OCI-LY7 (cell line): ENCODE data around the gene TMEM169. TPM values are rescaled to one million over a fixed set of nuclear protein-coding genes. Genes with fewer than 3 reads are reported as not detected.

Source experiments
- BruUV-seq: library from RNA; stranded (reverse); fragments of 400-500 nt; replicated peaks from 2 replicates; lab custom pipeline; 2021; lab: Mats Ljungman, UMichigan
- CTCF ChIA-PET: fragments of 300-600 bp; sonication (Branson Sonifier 250); formaldehyde crosslinking; loops from one replicate; lab custom pipeline; 2022; ENCODE audit warnings: antibody characterized with exemption; ENCODE audit not compliant: unreplicated experiment; lab: Charles Lee
- POLR2A ChIA-PET: fragments of 300-600 bp; sonication (Branson Sonifier 250); formaldehyde crosslinking; loops from one replicate; lab custom pipeline; 2022; ENCODE audit warnings: antibody characterized with exemption; lab: Charles Lee
- DNase-seq: peaks from one replicate; pipeline ENCODE4 v3.0.0-alpha.2; 2015; ENCODE audit warnings: low spot score
- H2AFZ ChIP-seq: fragments of 200-600 bp; sonication (generic), shearing (Covaris generic); 2 replicates; pipeline ENCODE4 v1.6.1; 2014; ENCODE audit warnings: mild to moderate bottlenecking, antibody characterized with exemption, low read length, moderate library complexity
- H3K27ac ChIP-seq: fragments of 200-600 bp; sonication (generic); 2 replicates; pipeline ENCODE4 v1.5.1; 2014; ENCODE audit warnings: mixed run types, low read depth, mild to moderate bottlenecking, moderate library complexity, low read length, inconsistent platforms; ENCODE audit not compliant: poor library complexity, severe bottlenecking
- H3K36me3 ChIP-seq: fragments of 200-600 bp; sonication (generic); 2 replicates; pipeline ENCODE4 v1.6.1; 2014; ENCODE audit warnings: mild to moderate bottlenecking, antibody characterized with exemption, low read length, moderate library complexity, mixed read lengths; ENCODE audit not compliant: insufficient read depth
- H3K4me1 ChIP-seq: fragments of 200-600 bp; sonication (generic); 2 replicates; pipeline ENCODE4 v1.5.1; 2014; ENCODE audit warnings: mild to moderate bottlenecking, low read length; ENCODE audit not compliant: insufficient read depth, poor library complexity, severe bottlenecking
- H3K4me2 ChIP-seq: fragments of 200-600 bp; sonication (generic); 2 replicates; pipeline ENCODE4 v1.6.1; 2014; ENCODE audit warnings: mild to moderate bottlenecking, low read length
- H3K4me3 ChIP-seq: fragments of 200-600 bp; sonication (generic); 2 replicates; pipeline ENCODE4 v1.5.1; 2014; ENCODE audit warnings: mild to moderate bottlenecking, low read depth, low read length; ENCODE audit not compliant: poor library complexity, severe bottlenecking
- H3K79me2 ChIP-seq: fragments of 200-600 bp; sonication (generic); 2 replicates; pipeline ENCODE4 v1.6.1; 2016; ENCODE audit warnings: low read depth, mild to moderate bottlenecking, low read length, moderate library complexity, mixed read lengths; ENCODE audit not compliant: insufficient read depth
- H3K9me2 ChIP-seq: fragments of 200-600 bp; sonication (generic); 2 replicates; pipeline ENCODE4 v1.6.1; 2016; ENCODE audit warnings: mild to moderate bottlenecking, low read length, mixed read lengths; ENCODE audit not compliant: insufficient read depth
- H3K9me3 ChIP-seq: fragments of 200-600 bp; sonication (generic); 2 replicates; pipeline ENCODE4 v1.6.1; 2014; ENCODE audit warnings: mild to moderate bottlenecking, mixed run types, low read length, mixed read lengths
- H4K20me1 ChIP-seq: fragments of 200-600 bp; sonication (generic); 2 replicates; pipeline ENCODE4 v1.6.1; 2014; ENCODE audit warnings: mild to moderate bottlenecking, antibody characterized with exemption, low read length, moderate library complexity, mixed read lengths; ENCODE audit not compliant: insufficient read depth
- CTCF ChIP-seq: fragments of 200-600 bp; sonication (generic); conservative IDR thresholded peaks from 2 replicates; pipeline ENCODE4 v1.5.1; 2014; ENCODE audit warnings: mild to moderate bottlenecking, antibody characterized with exemption, low read length, moderate library complexity, mixed read lengths
- EZH2phosphoT487 ChIP-seq: fragments of 200-600 bp; sonication (generic); IDR thresholded peaks from 2 replicates; pipeline ENCODE4 v1.6.1; 2018; ENCODE audit warnings: low read depth, borderline replicate concordance, mild to moderate bottlenecking, mixed run types, antibody characterized with exemption, low read length, moderate library complexity, mixed read lengths
- intact Hi-C: fragments of 100-400 bp; cut with micrococcal nuclease; formaldehyde crosslinking; loops from one replicate; pipeline ENCODE4 v1.10.0; 2022; ENCODE audit not compliant: unreplicated experiment
- total RNA-seq, 2 experiments: library from RNA; depleted of rRNA in 1 of 2; stranded (reverse); fragments of >200 nt in 1 of 2; shearing (Covaris generic) in 1 of 2; gene quantifications; 2 replicates each; pipeline ENCODE4 v1.2.3, GENCODE V29; 2014 to 2022

Gene TMEM169
- total RNA-seq, 2 experiments from 2014 or later, result 0.09 to 0.42 TPM

- H4K20me1 ChIP-seq, result no peaks in the 10 kb centered on the region
- no peak overlapping the region for H3K4me2 ChIP-seq
- POLR2A ChIA-PET, result no interaction called here
- no peaks in the 10 kb centered on the region for H3K36me3 ChIP-seq
- CTCF ChIA-PET, result no interaction called here
- BruUV-seq, result no TSS peak
- no peak for TF ChIP-seq CTCF
- TF ChIP-seq EZH2phosphoT487, result no peak
- H3K9me3 ChIP-seq, result no peaks in the 10 kb centered on the region
- no peaks in the 10 kb centered on the region for H3K9me2 ChIP-seq
- intact Hi-C loops, result no loop called here
- H3K4me3 ChIP-seq, result no peak overlapping the region
- no peaks in the 10 kb centered on the region for H3K79me2 ChIP-seq
- no peak overlapping the region for H3K27ac ChIP-seq
- DNase-seq, result no peak
- no peak overlapping the region for H2AFZ ChIP-seq
- H3K4me1 ChIP-seq, result no peaks in the 10 kb centered on the region
Measured at GRCh38 chr2:216094701-216095100, 13.0 kb downstream of the TMEM169 start.

- Histone ChIP-seq H3K9me2 (no peaks in the 10 kb centered on the region), H4K20me1 (no peaks in the 10 kb centered on the region), H3K36me3 (no peaks in the 10 kb centered on the region), H3K4me3 (no peak overlapping the region), H3K27ac (no peak overlapping the region), H2AFZ (no peak overlapping the region), H3K9me3 (no peaks in the 10 kb centered on the region), H3K79me2 (no peaks in the 10 kb centered on the region), H3K4me2 (no peak overlapping the region), H3K4me1 (no peaks in the 10 kb centered on the region)
- BruUV-seq, result no TSS peak
- CTCF ChIA-PET, result no interaction called here
- DNase-seq, result no peak
- POLR2A ChIA-PET, result no interaction called here
- TF ChIP-seq CTCF (no peak), EZH2phosphoT487 (no peak)
- intact Hi-C loops, result no loop called here
Measured at GRCh38 chr2:216098421-216099334, 17.0 kb downstream of the TMEM169 start.

- intact Hi-C loops, result loop anchor here (10.0 kb wide), 1 partner anchor 1296 kb away; the partner anchor contains the start of gene BARD1
- DNase-seq, result no peak
- no peaks in the 10 kb centered on the region for H3K79me2 ChIP-seq
- TF ChIP-seq EZH2phosphoT487 (no peak), CTCF (no peak)
- H4K20me1 ChIP-seq, result no peaks in the 10 kb centered on the region
- H3K36me3 ChIP-seq, result no peaks in the 10 kb centered on the region
- no peak overlapping the region for H3K4me3 ChIP-seq
- no peak overlapping the region for H3K27ac ChIP-seq
- no TSS peak for BruUV-seq
- no peaks in the 10 kb centered on the region for H3K4me1 ChIP-seq
- H2AFZ ChIP-seq, result 0 out of 2 replicates have a peak overlapping the region, but pooled peaks have one; percentile 33
- no peaks in the 10 kb centered on the region for H3K9me2 ChIP-seq
- H3K9me3 ChIP-seq, result no peaks in the 10 kb centered on the region
- H3K4me2 ChIP-seq, result no peak overlapping the region
- ChIA-PET CTCF (no interaction called here), POLR2A (interaction anchor here (1.1 to 1.2 kb wide), 2 partner anchors 11 to 20 kb away, joined by 3 read pairs; partner anchors contain the start of genes PECR and TMEM169)
Measured at GRCh38 chr2:216101109-216101508, 19.4 kb downstream of the TMEM169 start.
